Right lobe of liver (tissue), 6 donors: ENCODE results near the gene PLEKHF1. TPM values are rescaled to one million over a fixed set of nuclear protein-coding genes. Genes with fewer than 3 reads are reported as not detected.

Experiments used
- ATAC-seq, 4 donors: fragments of 200-7000 bp; cut with Tn5 transposase; one replicate each; pipeline ENCODE4 v1.9.1; 2020; ENCODE audit warnings: mild to moderate bottlenecking in 4 of 4, moderate library complexity in 4 of 4
- DNase-seq, 3 donors: peaks; one replicate each; pipeline ENCODE4 v3.0.0-alpha.2; 2020
- H3K27ac ChIP-seq, 3 donors: fragments of 200-600 bp; one replicate each; pipeline ENCODE4 v1.8.0; 2022
- H3K27me3 ChIP-seq, 2 donors: fragments of 200-600 bp; one replicate each; pipeline ENCODE4 v1.8.0; 2022
- H3K36me3 ChIP-seq, 4 donors: fragments of 200-600 bp; sonication (generic) in 1 of 4; one replicate each; pipeline versions ENCODE4 v1.5.1 to v1.8.0; 2017 to 2022; ENCODE audit warnings: control low read depth in 1 of 4
- H3K4me1 ChIP-seq, 4 donors: fragments of 200-600 bp; sonication (generic) in 1 of 4; one replicate each; pipeline versions ENCODE4 v1.5.1 to v1.8.0; 2017 to 2022; ENCODE audit warnings: control low read depth in 1 of 4
- H3K4me3 ChIP-seq, 3 donors: fragments of 200-600 bp; one replicate each; pipeline ENCODE4 v1.8.0; 2022
- H3K9me3 ChIP-seq, 4 donors: fragments of 200-600 bp; sonication (generic) in 1 of 4; one replicate each; pipeline versions ENCODE4 v1.5.1 to v1.8.0; 2017 to 2022; ENCODE audit warnings: control low read depth in 1 of 4
- POLR2A ChIP-seq: fragments of 450-650 bp; IDR thresholded peaks from one replicate; pipeline ENCODE4 v1.6.1; 2017; ENCODE audit warnings: antibody characterized with exemption, mild to moderate bottlenecking
- WGBS: methylation state at CpG from one replicate; pipeline ENCODE4 v1.1.6; 2018; ENCODE audit warnings: low coverage, low lambda C conversion rate; ENCODE audit not compliant: insufficient coverage; ENCODE audit errors: missing lambda C conversion rate; 5-methylcytosine and 5-hydroxymethylcytosine counted together
- intact Hi-C, 2 donors: fragments of 100-400 bp; cut with DNase I; formaldehyde crosslinking; loops; one replicate each; pipeline versions ENCODE4 v1.11.2 to v1.14.1; 2022
- total RNA-seq, 6 experiments: library from RNA; depleted of rRNA in 2 of 6; stranded (reverse); fragments of >200 nt in 2 of 6; fragmentation: NEBNext Ultra II Directional in 3 of 6; extraction: Animal tissue kit (Norgen Biotek cat#: 25700) in 3 of 6; gene quantifications; one replicate each; pipeline versions ENCODE4 v1.1.0 to v1.2.4, GENCODE V29; 2016 to 2023
- TF ChIP-seq, protein P1 (sequence below), 4 donors: fragments of 200-600 bp in 3 of 4; fragments of 450-650 bp in 1 of 4; IDR thresholded peaks; one replicate each; pipeline versions ENCODE4 v1.5.1 to v1.8.0; 2016 to 2022; ENCODE audit warnings: antibody characterized with exemption in 4 of 4, mild to moderate bottlenecking in 2 of 4
- donor health status: DM: no; HTN: yes; CAD: no.
- donor health status: DM: no; HTN: no; CAD: no.
- donor health status: DM: no; HTN: no; CAD: no.
- donor health status: DM: no; HTN: yes; CAD: no.
- donor health status: DM: no; HTN: yes; CAD: no.

PLEKHF1 gene
- total RNA-seq, 6 experiments from 2014 or later, result 5.6 to 13.8 (median 9.8) TPM

DNA sequence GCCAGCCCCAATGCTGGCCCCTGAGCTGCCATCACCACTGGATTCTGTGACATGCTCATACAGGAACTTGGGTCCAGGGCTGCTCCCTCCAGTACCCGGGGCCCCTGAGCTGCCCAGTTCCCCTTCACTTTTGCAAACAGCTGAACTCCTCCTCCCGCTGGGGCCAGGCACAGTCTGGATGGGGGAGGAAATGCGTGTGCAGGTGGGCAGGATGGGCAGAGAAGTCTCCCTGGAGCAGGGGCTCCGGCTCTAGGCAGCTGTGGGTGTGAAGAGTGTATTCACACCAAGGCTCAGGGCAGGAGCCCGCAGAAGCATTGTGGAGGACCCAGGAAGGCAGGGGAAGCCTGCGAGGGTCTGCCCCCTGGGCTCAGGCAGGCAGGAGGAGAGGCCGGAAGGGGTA, 46.8 kb upstream of the PLEKHF1 start:
- Histone ChIP-seq H3K27me3 (no peaks in the 10 kb centered on the region), H3K36me3 (peaks cover 0 to 7% (median 2%) of the 10 kb centered on the region in 4 donors), H3K4me1 (peaks cover 0 to 16% (median 7%) of the 10 kb centered on the region in 4 donors), H3K27ac (no peak overlapping the region), H3K9me3 (no peaks in the 10 kb centered on the region), H3K4me3 (no peak overlapping the region)
- no peak for TF ChIP-seq POLR2A
- TF ChIP-seq, protein P1, sequence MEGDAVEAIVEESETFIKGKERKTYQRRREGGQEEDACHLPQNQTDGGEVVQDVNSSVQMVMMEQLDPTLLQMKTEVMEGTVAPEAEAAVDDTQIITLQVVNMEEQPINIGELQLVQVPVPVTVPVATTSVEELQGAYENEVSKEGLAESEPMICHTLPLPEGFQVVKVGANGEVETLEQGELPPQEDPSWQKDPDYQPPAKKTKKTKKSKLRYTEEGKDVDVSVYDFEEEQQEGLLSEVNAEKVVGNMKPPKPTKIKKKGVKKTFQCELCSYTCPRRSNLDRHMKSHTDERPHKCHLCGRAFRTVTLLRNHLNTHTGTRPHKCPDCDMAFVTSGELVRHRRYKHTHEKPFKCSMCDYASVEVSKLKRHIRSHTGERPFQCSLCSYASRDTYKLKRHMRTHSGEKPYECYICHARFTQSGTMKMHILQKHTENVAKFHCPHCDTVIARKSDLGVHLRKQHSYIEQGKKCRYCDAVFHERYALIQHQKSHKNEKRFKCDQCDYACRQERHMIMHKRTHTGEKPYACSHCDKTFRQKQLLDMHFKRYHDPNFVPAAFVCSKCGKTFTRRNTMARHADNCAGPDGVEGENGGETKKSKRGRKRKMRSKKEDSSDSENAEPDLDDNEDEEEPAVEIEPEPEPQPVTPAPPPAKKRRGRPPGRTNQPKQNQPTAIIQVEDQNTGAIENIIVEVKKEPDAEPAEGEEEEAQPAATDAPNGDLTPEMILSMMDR (IDR thresholded peaks at IDR 0.05), result no peak
- 66% methylated on average over 4 of the region's 7 CpGs for WGBS
- DNase-seq, result peak in 1 of 3 donors; percentile 29
- ATAC-seq, result no peak
- intact Hi-C loops, result loop anchor here (10.0 kb wide), 1 partner anchor 56 kb away; no protein-coding TSS in a partner anchor

DNA sequence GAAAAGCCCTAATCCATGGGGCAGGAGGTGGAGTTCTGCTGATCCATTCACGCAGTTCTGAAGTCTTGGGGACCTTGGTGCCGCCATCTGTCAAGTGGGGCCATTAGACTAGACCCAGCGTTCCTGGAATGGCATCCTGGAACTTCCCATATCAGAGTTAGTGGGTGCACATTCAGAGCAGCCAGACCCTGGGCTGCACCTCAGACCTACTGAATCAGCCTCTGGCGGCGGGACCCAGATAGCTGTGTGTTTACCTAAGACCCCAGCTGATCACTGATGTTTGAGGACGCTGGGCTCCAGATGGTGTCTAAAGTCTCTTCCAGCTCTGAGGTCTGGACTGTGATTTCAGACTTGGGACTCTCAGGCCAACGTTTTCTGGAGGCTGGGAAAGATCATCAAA, 46.4 kb upstream of the PLEKHF1 start:
- TF ChIP-seq POLR2A, result no peak
- TF ChIP-seq, protein P1 (IDR thresholded peaks at IDR 0.05), result no peak
- DNase-seq (no peak), ATAC-seq (no peak)
- no peaks in the 10 kb centered on the region for H3K9me3 ChIP-seq
- H3K27ac ChIP-seq, result no peak overlapping the region
- no peak overlapping the region for H3K4me3 ChIP-seq
- H3K27me3 ChIP-seq, result no peaks in the 10 kb centered on the region
- WGBS, result no CpG with 5 or more reads among the region's 7 CpGs
- peaks cover 0 to 6% (median 1%) of the 10 kb centered on the region in 4 donors for H3K36me3 ChIP-seq
- intact Hi-C loops, result loop anchor here (10.0 kb wide), 1 partner anchor 56 kb away; no protein-coding TSS in a partner anchor
- H3K4me1 ChIP-seq, result peaks cover 0 to 15% (median 6%) of the 10 kb centered on the region in 4 donors

DNA sequence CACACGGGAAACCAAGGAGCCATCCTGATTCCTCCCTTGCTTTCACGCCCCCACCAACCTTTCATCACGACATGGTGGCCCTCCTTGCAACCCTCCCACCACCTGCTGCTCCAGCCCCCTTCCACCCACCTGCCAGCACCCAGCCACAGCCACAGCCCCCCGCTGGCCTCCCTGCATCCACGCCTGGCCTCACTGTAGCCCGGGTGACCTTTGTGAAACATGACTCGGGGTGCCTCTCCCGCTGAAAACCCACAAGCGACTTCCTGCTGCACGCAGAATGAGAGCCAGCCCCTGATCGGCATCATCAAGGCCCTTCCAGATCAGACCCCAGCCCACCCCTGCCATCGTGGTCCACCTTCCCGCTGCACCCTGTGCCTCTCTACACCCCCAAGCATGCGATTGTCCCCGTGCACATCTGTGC, 44.3 kb upstream of the PLEKHF1 start:
- TF ChIP-seq POLR2A, result no peak
- TF ChIP-seq, protein P1 (IDR thresholded peaks at IDR 0.05), result no peak
- no peaks in the 10 kb centered on the region for H3K4me1 ChIP-seq
- 47% methylated on average over 6 of the region's 15 CpGs for WGBS
- no peak overlapping the region for H3K27ac ChIP-seq
- no peaks in the 10 kb centered on the region for H3K36me3 ChIP-seq
- no peak for DNase-seq
- ATAC-seq, result no peak
- no peak overlapping the region for H3K4me3 ChIP-seq
- intact Hi-C loops, result no loop called here
- H3K27me3 ChIP-seq, result no peaks in the 10 kb centered on the region
- no peaks in the 10 kb centered on the region for H3K9me3 ChIP-seq

DNA sequence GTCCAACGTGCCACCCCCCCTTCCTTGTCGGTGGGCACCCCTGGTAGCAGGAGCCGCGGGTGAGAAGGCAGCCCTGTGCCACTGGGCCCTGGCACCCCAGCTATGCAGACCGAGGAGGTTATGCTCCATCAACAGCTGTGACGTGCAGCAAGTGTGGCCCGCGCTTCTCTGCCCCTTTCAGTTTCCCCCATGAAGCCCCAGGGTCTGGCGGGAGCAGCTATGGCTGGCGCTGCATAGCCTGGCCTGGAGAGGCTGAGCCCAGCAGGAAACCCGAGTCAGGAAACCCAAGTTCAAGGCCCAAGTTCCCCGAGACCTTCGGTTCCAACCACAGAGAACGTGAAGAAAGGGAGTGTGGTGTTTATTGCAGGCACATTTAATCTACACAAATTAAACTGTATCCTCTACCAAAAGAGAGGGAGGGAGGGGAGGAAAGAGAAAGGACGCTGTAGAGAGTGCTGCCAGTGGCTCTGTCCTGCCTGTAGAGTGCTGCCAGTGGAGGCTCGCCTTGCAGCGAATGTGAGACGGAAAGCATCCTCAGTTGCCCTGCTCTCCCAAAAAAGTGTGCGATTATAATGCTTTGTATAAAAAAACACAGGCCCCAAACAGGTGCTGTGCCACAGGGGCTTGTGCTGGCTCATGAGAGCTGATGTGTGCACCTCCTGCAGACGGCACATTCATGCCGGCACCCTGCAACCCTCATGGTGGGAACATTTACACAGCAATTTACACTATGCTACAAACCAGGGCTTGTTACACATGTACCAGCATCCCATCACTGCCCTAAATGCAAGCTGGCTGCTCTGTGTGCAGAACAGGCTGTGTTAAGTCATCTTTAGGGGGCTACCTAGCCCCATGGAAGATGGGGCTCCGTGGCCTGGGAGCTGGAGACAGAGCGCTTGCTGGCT, 42.8 kb upstream of the PLEKHF1 start:
- ATAC-seq (peak in 2 of 4 donors; percentile 23 to 36), DNase-seq (no peak)
- no peaks in the 10 kb centered on the region for H3K27me3 ChIP-seq
- no peaks in the 10 kb centered on the region for H3K36me3 ChIP-seq
- 70% methylated on average over 13 of the region's 23 CpGs for WGBS
- no peak overlapping the region for H3K4me3 ChIP-seq
- TF ChIP-seq, protein P1 (IDR thresholded peaks at IDR 0.05), result no peak
- no peak for TF ChIP-seq POLR2A
- H3K4me1 ChIP-seq, result no peaks in the 10 kb centered on the region
- no peaks in the 10 kb centered on the region for H3K9me3 ChIP-seq
- no peak overlapping the region for H3K27ac ChIP-seq
- intact Hi-C loops, result no loop called here
